Thyroid gland (tissue), 4 donors: Measurements from ENCODE around the gene LRRC2. TPM values are rescaled to one million over a fixed set of nuclear protein-coding genes. Genes with fewer than 3 reads are reported as not detected.

Experiments used
- total RNA-seq, 4 donors: library from RNA; depleted of rRNA; stranded (reverse); fragments of >200 nt; gene quantifications; one replicate each; pipeline ENCODE4 v1.2.3, GENCODE V29; 2016

The LRRC2 gene
- total RNA-seq, 4 donors from 2014 or later: 25.0 to 37.4 (median 31.0) TPM

Other genes with a start within 250 kb of the LRRC2 start
- gene CCR2, start 212.2 kb downstream of the LRRC2 start, total RNA-seq: 1 to 10 TPM in 3 of 4 donors, under 1 TPM in 1; 0.89 to 4.4 (median 1.8) TPM
- gene CCR5, start 195.4 kb downstream of the LRRC2 start, total RNA-seq: under 1 TPM in 3 of 4 donors, not detected in 1; 0.40 to 0.56 (median 0.49) TPM
- gene CCRL2, start 159.0 kb downstream of the LRRC2 start, total RNA-seq: 1 to 10 TPM in 1 of 4 donors, under 1 TPM in 3; 0.33 to 1.5 (median 0.81) TPM
- 10 to 100 TPM in 3 of 4 donors, 1 to 10 TPM in 1; 6.3 to 48.6 (median 32.5) TPM for gene LTF, start 101.4 kb downstream of the LRRC2 start, total RNA-seq
- not detected for gene RTP3, start 68.3 kb downstream of the LRRC2 start, total RNA-seq
- gene FAM240A, start 46.2 kb upstream of the LRRC2 start, total RNA-seq: 1 to 10 TPM in 1 of 4 donors, under 1 TPM in 1, not detected in 2; 0.22 to 1.1 TPM
- 10 to 100 TPM; 55.8 to 68.5 (median 63.7) TPM for gene ALS2CL, start 127.4 kb upstream of the LRRC2 start, total RNA-seq
- 1 to 10 TPM in 2 of 4 donors, under 1 TPM in 1, not detected in 1; 0.83 to 1.3 (median 1.1) TPM for gene TMIE, start 135.1 kb upstream of the LRRC2 start, total RNA-seq
- gene PRSS50, start 151.6 kb upstream of the LRRC2 start, total RNA-seq: 1 to 10 TPM; 1.7 to 6.0 (median 3.6) TPM